GM18505 (cell line): ENCODE measurements around the gene DYRK2.
"Not testable (repeated sequence)": the region's sequence is repeated elsewhere in the genome, so short reads cannot be mapped to it uniquely, and the experiment has no call there.

Source experiments
- ATAC-seq: cut with Tn5 transposase; IDR thresholded peaks from one replicate; pipeline ENCODE4 v1.9.1; 2021; ENCODE audit not compliant: unreplicated experiment
- POLR2A ChIP-seq: IDR thresholded peaks from 4 replicates; pipeline ENCODE4 v1.6.1; 2011; ENCODE audit warnings: borderline replicate concordance; ENCODE audit not compliant: insufficient read depth, insufficient read length; ENCODE audit errors: extremely low read depth

DYRK2 gene

DNA sequence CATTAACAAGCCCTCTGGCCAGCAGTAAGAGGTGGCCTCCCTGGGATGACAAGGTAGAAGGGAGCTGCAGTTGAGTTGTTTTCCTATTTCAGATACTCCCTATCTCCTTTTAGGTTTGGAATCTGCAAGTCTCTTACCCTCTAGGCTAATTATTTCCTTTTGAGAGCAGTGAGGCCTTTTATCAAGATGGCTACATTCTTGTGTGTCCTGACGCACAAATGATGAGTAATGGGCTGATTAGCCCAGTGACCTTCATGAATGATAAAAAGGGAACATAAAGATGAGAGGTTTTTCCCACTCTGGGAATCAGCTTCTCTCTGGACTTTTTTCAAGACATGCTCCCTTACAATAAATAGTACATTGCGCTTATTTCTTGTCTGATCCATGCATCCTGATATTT lies 22.9 kb downstream of the DYRK2 start:
- no peak for TF ChIP-seq POLR2A
- no peak for ATAC-seq

DNA sequence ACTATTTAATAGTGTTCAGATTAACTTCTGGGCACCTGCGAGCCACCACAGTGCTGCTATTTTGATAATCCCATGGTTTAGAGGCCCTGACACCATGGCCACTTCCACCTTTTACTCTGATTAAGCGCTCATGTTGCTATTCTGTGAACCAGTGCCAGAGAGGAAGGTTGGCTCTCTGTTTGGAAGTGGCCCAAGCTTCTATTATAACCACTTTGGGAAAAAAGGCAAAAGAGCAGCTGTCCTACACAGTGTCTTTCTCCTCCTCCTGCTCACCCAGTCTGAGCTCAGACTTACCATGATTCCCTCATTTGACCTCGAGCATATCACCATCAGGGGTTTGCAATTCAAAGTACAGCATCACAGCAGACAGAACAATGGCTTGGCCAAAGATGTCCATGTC lies 23.3 kb downstream of the DYRK2 start:
- no peak for ATAC-seq
- TF ChIP-seq POLR2A, result no peak

DNA sequence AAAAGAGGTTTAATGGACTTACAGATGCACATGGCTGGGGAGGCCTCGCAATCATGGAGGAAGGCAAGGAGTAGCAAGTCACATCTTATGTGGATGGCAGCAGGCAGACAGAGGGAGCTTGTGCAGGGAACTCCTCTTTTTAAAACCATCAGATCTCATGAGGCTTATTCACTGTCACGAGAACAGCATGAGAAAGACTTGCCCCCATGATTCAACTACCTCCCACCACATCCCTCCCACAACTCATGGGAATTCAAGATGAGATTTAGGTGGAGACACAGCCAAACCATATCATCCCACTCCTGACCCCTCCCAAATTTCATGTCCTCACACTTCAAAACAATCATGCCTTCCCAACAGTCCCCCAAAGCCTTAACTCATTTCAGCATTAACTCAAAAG lies 24.0 kb downstream of the DYRK2 start:
- ATAC-seq, result not testable (repeated sequence)

DNA sequence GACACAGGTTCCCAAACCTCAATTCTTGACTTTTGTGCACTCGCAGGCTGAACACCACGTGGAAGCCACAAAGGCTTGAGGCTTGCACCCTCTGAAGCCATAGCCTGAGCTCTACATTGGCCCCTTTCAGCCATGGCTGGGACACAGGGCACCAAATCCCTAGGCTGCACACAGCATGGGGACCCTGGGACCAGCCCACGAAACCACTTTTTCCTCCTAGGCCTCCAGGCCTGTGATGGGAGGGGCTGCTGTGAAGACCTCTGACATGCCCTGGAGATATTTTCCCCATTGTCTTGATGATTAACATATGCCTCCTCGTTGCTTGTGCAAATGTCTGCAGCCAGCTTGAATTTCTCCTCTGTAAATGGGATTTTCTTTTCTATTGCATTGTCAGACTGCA lies 25.0 kb downstream of the DYRK2 start:
- not testable (repeated sequence) for ATAC-seq

DNA sequence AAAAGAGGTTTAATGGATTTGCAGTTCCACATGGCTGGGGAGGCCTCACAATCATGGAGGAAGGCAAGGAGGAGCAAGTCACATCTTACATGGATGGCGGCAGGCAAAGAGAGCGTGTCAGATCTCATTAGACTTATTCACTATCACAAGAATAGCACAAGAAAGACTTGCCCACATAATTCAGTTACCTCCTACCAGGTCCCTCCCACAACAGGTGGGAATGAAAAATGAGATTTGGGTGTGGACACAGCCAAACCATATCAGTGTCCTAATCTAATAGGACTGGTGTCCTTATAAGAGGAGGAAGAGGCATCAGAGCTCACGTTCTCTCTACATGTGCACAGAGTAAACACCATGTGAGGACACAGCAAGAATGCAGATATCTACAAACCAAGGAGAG lies 25.9 kb downstream of the DYRK2 start:
- TF ChIP-seq POLR2A, result no peak
- no peak for ATAC-seq

DNA sequence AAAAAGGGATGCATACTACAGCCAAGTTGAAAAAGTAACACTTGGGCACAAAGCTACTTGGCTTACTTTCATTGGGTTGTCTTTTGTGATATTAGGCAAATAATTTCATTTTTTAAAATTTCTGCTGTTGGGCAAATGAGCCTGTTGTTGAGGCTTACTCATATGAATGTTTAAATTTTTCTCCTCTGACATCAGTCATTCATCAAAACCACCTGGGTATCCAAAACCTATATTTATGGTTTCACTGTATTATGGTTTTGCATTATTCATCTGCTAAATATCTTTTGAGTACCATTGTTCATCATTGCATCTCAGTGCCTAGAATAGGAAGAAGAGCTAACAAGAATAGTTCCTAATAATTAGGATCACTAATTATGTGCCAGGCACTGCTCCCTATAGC lies 28.1 kb downstream of the DYRK2 start:
- ATAC-seq, result no peak
- no peak for TF ChIP-seq POLR2A

DNA sequence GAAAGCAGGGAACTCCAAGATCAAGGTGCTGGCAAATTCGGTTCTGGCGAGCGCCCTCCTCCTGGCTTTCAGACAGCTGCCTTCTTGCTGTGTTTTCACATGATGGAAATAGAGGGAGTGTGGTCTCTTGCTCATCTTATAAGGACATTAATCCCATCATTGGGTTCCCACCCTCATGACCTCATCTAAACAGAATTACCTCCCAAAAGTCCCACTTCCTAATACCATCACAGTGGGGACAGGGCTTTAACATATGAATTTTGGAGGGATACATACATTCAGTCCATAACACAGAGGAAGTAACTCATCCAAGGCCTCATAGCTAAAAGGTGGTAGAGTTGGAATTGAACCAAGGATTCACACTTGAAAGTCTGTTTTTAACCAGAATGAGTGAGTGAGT lies 28.6 kb downstream of the DYRK2 start:
- no peak for TF ChIP-seq POLR2A
- ATAC-seq, result no peak

DNA sequence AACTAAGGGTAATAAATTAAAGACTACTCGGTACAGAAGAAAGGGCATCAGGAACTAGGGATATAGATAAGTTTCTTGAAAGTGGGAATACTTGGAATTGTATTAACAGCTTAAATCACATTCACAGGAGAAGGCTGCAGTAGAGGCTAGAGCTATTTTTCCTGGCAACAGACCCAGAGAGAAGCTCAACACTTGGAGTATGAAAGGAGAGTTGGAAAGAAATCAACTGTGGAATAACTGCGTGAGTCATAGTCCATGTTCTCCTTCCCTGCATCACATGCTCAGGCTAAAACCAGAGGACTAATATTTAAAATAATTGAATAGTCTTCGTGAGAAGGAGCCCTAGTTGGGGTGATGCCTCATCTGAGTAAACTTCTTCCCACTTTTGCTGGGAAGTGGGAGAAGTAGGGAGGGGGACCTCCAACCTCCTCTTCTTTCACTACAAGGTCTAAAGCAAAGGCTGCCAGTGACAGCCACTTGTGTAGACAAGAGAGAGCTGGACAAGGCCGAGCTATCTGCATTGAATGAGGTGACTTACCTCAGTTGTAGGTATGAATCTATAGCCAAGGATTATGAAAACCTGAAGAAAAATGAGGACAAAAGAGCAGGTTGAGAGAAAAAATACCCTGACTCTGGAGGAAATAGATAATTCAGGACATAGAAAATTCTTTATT lies 32.7 kb downstream of the DYRK2 start:
- TF ChIP-seq POLR2A, result no peak
- ATAC-seq, result no peak

DNA sequence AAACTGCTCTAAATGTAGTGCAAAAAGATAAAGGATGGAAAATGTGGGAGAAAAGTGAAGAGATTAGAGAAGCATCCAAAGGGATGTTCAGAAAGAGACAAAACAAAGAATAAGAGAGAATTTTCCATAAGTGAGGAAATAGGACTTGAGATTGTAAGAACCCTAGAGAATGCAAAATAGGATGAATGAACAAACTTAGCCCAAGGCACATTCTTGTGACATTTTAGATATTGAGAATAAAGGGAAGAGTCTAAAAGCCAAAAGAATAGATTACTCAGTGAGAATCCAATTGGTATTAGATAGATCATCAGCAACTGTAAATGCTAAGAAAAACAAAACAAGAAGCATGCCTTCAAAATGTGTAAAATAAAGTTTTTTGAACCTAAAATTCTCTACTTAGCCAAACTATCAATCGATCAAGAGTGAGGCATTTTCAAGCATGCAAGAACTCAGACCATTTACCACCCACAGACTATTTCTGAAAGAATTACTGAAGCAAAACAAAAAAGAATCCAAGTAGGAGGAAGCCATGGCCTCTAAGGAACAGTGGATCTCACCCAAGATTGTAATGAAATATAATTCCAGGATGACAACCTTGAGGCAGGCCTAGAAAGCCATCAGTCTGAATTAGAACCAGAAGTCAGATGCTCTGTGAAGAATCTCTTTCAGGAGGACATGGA lies 33.5 kb downstream of the DYRK2 start:
- no peak for ATAC-seq
- no peak for TF ChIP-seq POLR2A

DNA sequence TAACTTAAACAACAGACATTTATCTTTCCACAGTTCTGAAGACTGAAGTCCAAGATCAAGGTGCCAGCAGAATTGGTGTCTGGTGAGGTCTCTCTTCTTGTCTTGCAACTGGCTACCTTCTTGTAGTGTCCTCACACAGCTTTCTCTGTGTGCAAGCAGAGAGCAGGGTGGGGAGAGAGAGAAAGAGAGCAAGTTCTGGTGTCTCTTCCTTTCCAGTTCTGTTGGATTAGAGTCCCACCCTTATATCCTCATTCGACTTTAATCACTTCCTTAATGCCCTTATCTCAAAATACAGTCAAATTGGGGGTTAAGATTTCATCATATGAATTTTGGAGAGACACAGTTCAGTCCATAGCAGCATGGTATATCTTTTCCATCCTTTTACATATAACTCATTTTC lies 40.8 kb downstream of the DYRK2 start:
- ATAC-seq, result no peak
- TF ChIP-seq POLR2A, result no peak

DNA sequence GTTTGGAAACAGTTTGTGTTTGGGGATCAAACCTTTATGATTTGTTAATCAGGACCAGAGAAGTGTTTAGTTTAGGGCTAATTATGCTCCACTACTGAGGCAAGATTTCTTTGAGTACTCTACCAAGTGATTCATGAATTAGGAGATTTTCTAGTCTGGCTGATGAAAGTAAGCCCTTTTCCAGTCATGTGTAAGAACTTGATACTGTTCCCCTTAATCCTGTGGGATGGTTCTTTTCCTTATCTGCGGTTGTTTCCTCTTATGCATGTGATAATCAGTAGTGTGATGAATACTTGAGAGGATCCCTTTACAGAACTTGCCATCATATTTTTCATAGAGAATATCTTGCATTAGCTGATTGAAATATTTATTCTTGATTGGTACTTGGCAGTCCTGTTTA lies 42.1 kb downstream of the DYRK2 start:
- TF ChIP-seq POLR2A, result no peak
- no peak for ATAC-seq

DNA sequence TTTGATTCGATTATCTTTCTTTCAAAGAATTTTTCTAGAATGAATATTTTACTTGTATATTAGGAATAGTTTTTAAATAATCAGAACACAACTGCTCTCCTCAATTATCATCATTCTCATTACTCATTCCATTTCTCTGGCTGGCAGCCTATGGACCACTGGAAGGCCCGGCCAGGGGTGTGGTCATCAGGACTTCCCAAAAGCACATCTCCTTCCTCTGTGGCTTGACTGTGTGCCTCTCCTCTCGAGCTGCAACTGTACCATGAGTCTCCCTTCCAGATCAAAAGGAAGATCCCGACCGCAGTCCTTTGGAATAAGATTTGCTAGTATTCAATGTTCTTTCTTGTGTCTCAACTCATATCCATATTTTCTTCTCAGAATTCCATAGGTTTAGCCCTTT lies 42.7 kb downstream of the DYRK2 start:
- ATAC-seq, result no peak
- no peak for TF ChIP-seq POLR2A

DNA sequence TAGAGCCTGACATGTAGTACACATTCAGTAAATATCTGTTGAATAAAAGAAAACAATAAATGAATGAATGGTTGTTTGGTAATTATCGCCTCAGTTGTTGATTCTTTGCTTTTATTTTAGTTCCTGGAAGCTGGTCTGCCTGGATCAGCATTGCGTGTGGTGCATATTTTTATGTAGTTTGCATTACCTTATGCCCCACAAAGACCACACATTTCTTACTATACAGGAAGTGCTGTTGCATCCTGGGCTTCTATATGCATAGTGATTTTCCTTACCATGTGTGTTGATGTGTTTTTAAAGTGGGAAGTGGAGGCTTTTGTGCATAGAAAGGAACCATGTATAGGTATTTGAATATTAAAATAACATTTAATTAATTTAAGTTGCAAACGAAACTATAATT lies 43.6 kb downstream of the DYRK2 start:
- no peak for ATAC-seq
- TF ChIP-seq POLR2A, result no peak

DNA sequence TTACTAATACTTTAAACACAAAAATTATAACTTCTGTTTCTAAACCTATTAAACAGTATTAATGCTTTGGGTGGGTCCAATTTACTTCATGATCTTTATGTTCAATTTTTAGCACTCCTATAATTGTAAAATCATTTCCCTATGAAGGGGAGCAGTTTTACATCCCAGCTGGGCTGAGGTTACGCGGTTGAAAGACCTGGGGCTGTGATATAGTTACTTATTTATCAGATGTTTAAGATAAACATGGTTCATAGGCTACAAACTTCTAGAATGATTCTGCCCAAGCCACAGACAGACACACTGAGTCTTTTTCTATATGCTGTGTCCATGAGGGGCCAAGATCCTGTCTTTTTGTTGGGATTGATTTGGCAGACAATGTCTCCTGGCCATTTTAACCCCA lies 44.4 kb downstream of the DYRK2 start:
- ATAC-seq, result no peak
- TF ChIP-seq POLR2A, result no peak

DNA sequence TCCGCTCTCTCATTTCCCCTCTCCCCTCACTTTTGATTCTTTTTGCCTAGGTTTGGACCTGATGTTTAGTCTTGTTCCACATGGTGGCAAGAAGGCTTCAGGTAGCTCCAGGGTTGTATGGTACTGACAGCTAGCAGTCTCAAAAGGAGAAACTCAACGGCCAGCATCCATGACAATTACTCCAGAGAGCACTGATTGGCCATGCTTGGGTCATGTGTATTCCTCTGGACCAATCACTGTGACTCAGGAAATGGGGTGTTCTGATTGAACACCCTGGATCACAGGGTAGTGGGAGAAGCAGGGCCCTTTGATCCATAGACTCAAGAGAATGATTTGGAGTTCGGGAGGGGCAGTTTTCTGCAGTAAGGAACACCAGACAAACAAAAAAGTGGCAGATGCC lies 45.3 kb downstream of the DYRK2 start:
- ATAC-seq, result no peak
- no peak for TF ChIP-seq POLR2A
